ENCODE results near the gene SCARB1. TPM values are rescaled to one million over a fixed set of nuclear protein-coding genes. Genes with fewer than 3 reads are reported as not detected.
"Not testable (repeated sequence)": the region's sequence is repeated elsewhere in the genome, so short reads cannot be mapped to it uniquely, and the experiment has no call there.

Gene SCARB1
- total RNA-seq, 1 experiment from 2014 or later = 359 TPM

- peak overlapping the region; percentile 32; the same call in 1 of the 2 replicates for H3K27ac ChIP-seq (ENCODE audit: low read length)
- peaks cover 36% of the 10 kb centered on the region for H3K4me1 ChIP-seq (ENCODE audit: control insufficient read depth, insufficient read depth, low read length)
- no peaks in the 10 kb centered on the region for H3K9me3 ChIP-seq (ENCODE audit: control insufficient read depth, insufficient read depth, low read depth, low read length)
- no peak overlapping the region for H3K4me3 ChIP-seq (ENCODE audit: low read depth in 2 of 2, low read length in 2 of 2)
- in situ Hi-C loops (cut with HindIII; ENCODE audit: low pct_unique_long_range_greater_than_20kb, low sequenced_read_pairs) (no loop called here), intact Hi-C loops (cut with micrococcal nuclease; ENCODE audit: unreplicated experiment) (loop anchor here (10.0 kb wide), 2 partner anchors 78 to 128 kb away; no protein-coding TSS in a partner anchor)
- BruUV-seq (replicated peaks) = no TSS peak
- H3K36me3 ChIP-seq (ENCODE audit: control insufficient read depth, insufficient read depth, low read length) = no peaks in the 10 kb centered on the region
- no peaks in the 10 kb centered on the region for H3K27me3 ChIP-seq (ENCODE audit: control insufficient read depth, insufficient read depth, low read length)
- ATAC-seq = no peak
- ChIA-PET CTCF (interaction anchor here (0.6 kb wide), 1 partner anchor 100 kb away, joined by 3 read pairs; no protein-coding TSS in a partner anchor), POLR2A (no interaction called here)
- no peak for TF ChIP-seq REST (IDR thresholded peaks at IDR 0.05; ENCODE audit: insufficient read depth in 1 of 2, low read depth in 2 of 2, low read length in 1 of 2)
- TF ChIP-seq CTCF (IDR thresholded peaks at IDR 0.05) = no peak
- TF ChIP-seq SIN3A (IDR thresholded peaks at IDR 0.05; ENCODE audit: borderline replicate concordance, insufficient read depth, low read depth, low read length) = no peak
- no peak for TF ChIP-seq TCF7L2 (IDR thresholded peaks at IDR 0.05; ENCODE audit: low read depth, low read length)
- TF ChIP-seq POLR2AphosphoS5 (IDR thresholded peaks at IDR 0.05; ENCODE audit: low read depth, low read length) = no peak
- DNase-seq (ENCODE audit: low read depth, low spot score) = no peak
Observed at GRCh38 chr12:124902916-124903315, 39.3 kb upstream of the SCARB1 start.

GRCh38 chr12:124901003-124901402, 37.3 kb upstream of the SCARB1 start:
- no peaks in the 10 kb centered on the region for H3K27me3 ChIP-seq (ENCODE audit: control insufficient read depth, insufficient read depth, low read length)
- BruUV-seq (replicated peaks) = no TSS peak
- TF ChIP-seq CTCF (IDR thresholded peaks at IDR 0.05) (no peak), TCF7L2 (IDR thresholded peaks at IDR 0.05; ENCODE audit: low read depth, low read length) (no peak), SIN3A (IDR thresholded peaks at IDR 0.05; ENCODE audit: borderline replicate concordance, insufficient read depth, low read depth, low read length) (no peak), POLR2AphosphoS5 (IDR thresholded peaks at IDR 0.05; ENCODE audit: low read depth, low read length) (no peak), REST (IDR thresholded peaks at IDR 0.05; ENCODE audit: insufficient read depth in 1 of 2, low read depth in 2 of 2, low read length in 1 of 2) (no peak)
- ChIA-PET CTCF (no interaction called here), POLR2A (no interaction called here)
- no peaks in the 10 kb centered on the region for H3K9me3 ChIP-seq (ENCODE audit: control insufficient read depth, insufficient read depth, low read depth, low read length)
- H3K36me3 ChIP-seq (ENCODE audit: control insufficient read depth, insufficient read depth, low read length) = no peaks in the 10 kb centered on the region
- intact Hi-C loops (cut with micrococcal nuclease; ENCODE audit: unreplicated experiment) (loop anchor here (10.0 kb wide), 2 partner anchors 76 to 126 kb away; no protein-coding TSS in a partner anchor), in situ Hi-C loops (cut with HindIII; ENCODE audit: low pct_unique_long_range_greater_than_20kb, low sequenced_read_pairs) (no loop called here)
- no peak overlapping the region; the same call in 1 of the 2 replicates for H3K27ac ChIP-seq (ENCODE audit: low read length)
- DNase-seq (ENCODE audit: low read depth, low spot score) = no peak
- H3K4me1 ChIP-seq (ENCODE audit: control insufficient read depth, insufficient read depth, low read length) = peaks cover 30% of the 10 kb centered on the region
- no peak for ATAC-seq
- no peak overlapping the region for H3K4me3 ChIP-seq (ENCODE audit: low read depth in 2 of 2, low read length in 2 of 2)

- BruUV-seq (replicated peaks); DNase-seq (ENCODE audit: low read depth, low spot score); in situ Hi-C loops (cut with HindIII; ENCODE audit: low pct_unique_long_range_greater_than_20kb, low sequenced_read_pairs); H3K9me3 ChIP-seq (ENCODE audit: control insufficient read depth, insufficient read depth, low read depth, low read length); H3K27ac ChIP-seq (ENCODE audit: low read length); H3K36me3 ChIP-seq (ENCODE audit: control insufficient read depth, insufficient read depth, low read length); H3K4me3 ChIP-seq (ENCODE audit: low read depth in 2 of 2, low read length in 2 of 2); ATAC-seq; H3K27me3 ChIP-seq (ENCODE audit: control insufficient read depth, insufficient read depth, low read length): not testable (repeated sequence)
- ChIA-PET POLR2A (interaction anchor here (0.7 kb wide), 1 partner anchor 359 kb away, joined by 6 read pairs; no protein-coding TSS in a partner anchor), CTCF (interaction anchor here (0.5 kb wide), 1 partner anchor 641 kb away, joined by 3 read pairs; no protein-coding TSS in a partner anchor)
- intact Hi-C loops (cut with micrococcal nuclease; ENCODE audit: unreplicated experiment) = loop anchor here (10.0 kb wide), 2 partner anchors 76 to 126 kb away; no protein-coding TSS in a partner anchor
- peaks cover 27% of the 10 kb centered on the region for H3K4me1 ChIP-seq (ENCODE audit: control insufficient read depth, insufficient read depth, low read length)
Observed at GRCh38 chr12:124900345-124900795, 36.7 kb upstream of the SCARB1 start.

All from Panc1 (cell line).